Measurements from ENCODE around the gene CD3G.

DNA sequence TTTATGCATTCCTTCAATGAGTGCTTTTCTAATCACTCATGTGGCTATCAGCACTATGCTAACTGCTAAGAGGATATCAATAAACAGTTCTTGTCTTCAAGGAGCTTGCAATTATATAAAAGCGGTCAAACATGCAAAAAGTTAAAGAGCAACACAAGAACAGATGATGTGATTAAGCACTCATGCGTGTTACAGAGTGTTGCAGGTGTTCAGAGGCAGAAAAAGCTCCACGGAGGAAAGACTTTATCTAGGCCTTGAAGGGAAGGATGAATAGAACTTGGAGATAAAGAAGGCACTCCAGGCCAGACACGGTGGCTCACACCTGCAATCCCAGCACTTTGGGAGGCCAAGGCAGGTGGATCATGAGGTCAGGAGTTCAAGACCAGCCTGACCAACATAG is 26.0 kb upstream of the CD3G start:
- no peak for TF ChIP-seq CTCF (IDR thresholded peaks at IDR 0.05; ENCODE audit: low read length)
- TF ChIP-seq EZH2phosphoT487 (IDR thresholded peaks at IDR 0.05; ENCODE audit: low read length): no peak
- no peak for TF ChIP-seq EZH2 (optimal IDR thresholded peaks at IDR 0.05; ENCODE audit: low read depth, low read length)
